ENCODE measurements around the gene KIN. TPM values are rescaled to one million over a fixed set of nuclear protein-coding genes. Genes with fewer than 3 reads are reported as not detected.

Gene KIN
- total RNA-seq, 1 donor = 7.9 TPM

Other genes with a start within 250 kb of the KIN start
- 0.10 TPM for gene ITIH5, start 121.0 kb downstream of the KIN start, total RNA-seq
- gene ITIH2, start 84.7 kb downstream of the KIN start, total RNA-seq = not detected
- gene ATP5F1C, start 184 bp upstream of the KIN start, total RNA-seq = 303 TPM
- gene TAF3, start 30.5 kb upstream of the KIN start, total RNA-seq = 6.7 TPM

All from mononuclear cell (primary cell).